Natural killer cell (primary cell): Measurements from ENCODE around the gene LRSAM1. TPM values are rescaled to one million over a fixed set of nuclear protein-coding genes. Genes with fewer than 3 reads are reported as not detected.

Experiments
- ATAC-seq, 3 donors: fragments of 150-1000 bp in 2 of 3; fragments of 200-7000 bp in 1 of 3; cut with Tn5 transposase; 1 replicate in 1 of 3; 2 replicates in 2 of 3; pipeline ENCODE4 v1.10.0; 2021; ENCODE audit warnings: mild to moderate bottlenecking in 2 of 3, moderate library complexity in 2 of 3
- DNase-seq, 2 donors: peaks; one replicate each; pipeline versions ENCODE4 v3.0.0 to v3.0.0-alpha.2; 2013 to 2021; ENCODE audit warnings: mixed read lengths in 1 of 2
- H3K27ac ChIP-seq: one replicate; pipeline ENCODE4 v1.5.1; 2013; ENCODE audit warnings: mild to moderate bottlenecking, low read length
- H3K27me3 ChIP-seq: one replicate; pipeline ENCODE4 v1.6.1; 2013; ENCODE audit warnings: low read length; ENCODE audit not compliant: control insufficient read depth, insufficient read depth
- H3K36me3 ChIP-seq: one replicate; pipeline ENCODE4 v1.6.1; 2013; ENCODE audit warnings: low read length; ENCODE audit not compliant: control insufficient read depth, insufficient read depth
- H3K4me1 ChIP-seq: one replicate; pipeline ENCODE4 v1.6.1; 2013; ENCODE audit warnings: low read length; ENCODE audit not compliant: control insufficient read depth, insufficient read depth
- H3K4me3 ChIP-seq: one replicate; pipeline ENCODE4 v1.5.1; 2013; ENCODE audit warnings: low read length
- H3K9me3 ChIP-seq: one replicate; pipeline ENCODE4 v1.6.1; 2013; ENCODE audit warnings: low read length; ENCODE audit not compliant: control insufficient read depth, insufficient read depth
- H3K27ac Mint-ChIP-seq, 2 donors: one replicate each; pipeline ENCODE4 v1.8.0; 2022; ENCODE audit warnings: mild to moderate bottlenecking in 2 of 2, mixed read lengths in 2 of 2, moderate library complexity in 1 of 2
- H3K27me3 Mint-ChIP-seq, 2 donors: one replicate each; pipeline ENCODE4 v1.8.0; 2022; ENCODE audit warnings: low read depth in 2 of 2, mixed read lengths in 2 of 2
- H3K36me3 Mint-ChIP-seq: one replicate; pipeline ENCODE4 v1.8.0; 2022; ENCODE audit warnings: mixed read lengths
- H3K4me1 Mint-ChIP-seq, 2 donors: one replicate each; pipeline ENCODE4 v1.8.0; 2022; ENCODE audit warnings: mixed read lengths in 2 of 2
- H3K4me3 Mint-ChIP-seq: one replicate; pipeline ENCODE4 v1.8.0; 2022; ENCODE audit warnings: mild to moderate bottlenecking, moderate library complexity, mixed read lengths
- H3K9me3 Mint-ChIP-seq, 2 donors: one replicate each; pipeline ENCODE4 v1.8.0; 2022; ENCODE audit warnings: mixed read lengths in 2 of 2
- CTCF ChIP-seq: fragments of 200-600 bp; IDR thresholded peaks from one replicate; pipeline ENCODE4 v1.8.0; 2022; ENCODE audit warnings: antibody characterized with exemption
- WGBS: methylation state at CpG from one replicate; pipeline ENCODE4 v1.1.7; 2013; ENCODE audit warnings: missing lambda C conversion rate; ENCODE audit not compliant: insufficient coverage; 5-methylcytosine and 5-hydroxymethylcytosine counted together
- intact Hi-C: fragments of 100-400 bp; cut with micrococcal nuclease; formaldehyde crosslinking; loops from one replicate; pipeline ENCODE4 v1.14.2; 2022
- total RNA-seq, 4 donors: library from RNA; stranded (reverse); fragments of 120-200 nt in 1 of 4; gene quantifications; one replicate each; pipeline versions ENCODE4 v1.2.3 to v1.2.4, GENCODE V29; 2013 to 2022

Gene LRSAM1
- total RNA-seq, 3 donors from 2014 or later (not counting 1 experiment from before 2014, with no cell fraction given): 17.4 to 24.6 (median 20.7) TPM

GRCh38 chr9:127407492-127407843 is 43.8 kb upstream of the LRSAM1 start:
- WGBS: 95% methylated on average over 6 of the region's 6 CpGs
- H3K27me3 ChIP-seq: no peaks in the 10 kb centered on the region
- DNase-seq: no peak

DNA sequence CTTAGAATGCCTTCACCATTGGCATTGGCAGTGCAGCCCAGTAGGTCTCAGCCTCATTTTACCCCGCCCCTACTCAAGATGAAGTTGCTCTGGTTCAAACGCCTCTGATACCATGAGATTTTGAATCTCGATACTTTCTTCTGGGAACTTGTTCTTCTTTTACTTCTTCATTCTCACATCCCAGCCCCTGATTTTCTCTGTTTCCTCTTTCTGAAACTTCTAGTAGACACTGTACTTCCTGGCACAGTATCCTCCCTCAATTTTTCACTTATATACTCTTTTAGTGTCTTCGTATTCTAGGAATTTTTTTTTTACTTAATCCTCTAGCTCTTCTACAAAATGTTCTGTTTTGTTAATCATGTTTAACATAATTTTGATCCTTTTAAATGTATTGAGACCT is 40.2 kb upstream of the LRSAM1 start:
- intact Hi-C loops: no loop called here
- H3K36me3 ChIP-seq: no peaks in the 10 kb centered on the region
- no peak for TF ChIP-seq CTCF
- no peaks in the 10 kb centered on the region for H3K27me3 ChIP-seq
- no peaks in the 10 kb centered on the region for H3K4me1 ChIP-seq
- Mint-ChIP-seq H3K27me3 (peaks cover 0 to 3% of the 10 kb centered on the region in 2 donors), H3K36me3 (no peaks in the 10 kb centered on the region), H3K9me3 (no peaks in the 10 kb centered on the region), H3K27ac (no peak overlapping the region), H3K4me3 (no peak overlapping the region), H3K4me1 (peaks cover 0 to 8% of the 10 kb centered on the region in 2 donors)
- no peaks in the 10 kb centered on the region for H3K9me3 ChIP-seq
- WGBS: 54% methylated on average over 3 of the region's 4 CpGs
- DNase-seq: no peak
- no peak for ATAC-seq
- H3K4me3 ChIP-seq: no peak overlapping the region
- no peak overlapping the region for H3K27ac ChIP-seq

More at GRCh38 chr9:127407492-127407843, 43.8 kb upstream of the LRSAM1 start:
- H3K9me3 Mint-ChIP-seq: no peaks in the 10 kb centered on the region
- H3K4me1 Mint-ChIP-seq: peaks cover 0 to 4% of the 10 kb centered on the region in 2 donors
- TF ChIP-seq CTCF: no peak
- no peaks in the 10 kb centered on the region for H3K36me3 Mint-ChIP-seq
- intact Hi-C loops: no loop called here
- Histone ChIP-seq H3K36me3 (no peaks in the 10 kb centered on the region), H3K4me1 (no peaks in the 10 kb centered on the region), H3K4me3 (no peak overlapping the region), H3K27ac (no peak overlapping the region), H3K9me3 (no peaks in the 10 kb centered on the region)
- no peaks in the 10 kb centered on the region for H3K27me3 Mint-ChIP-seq
- no peak for ATAC-seq
- H3K27ac Mint-ChIP-seq: no peak overlapping the region
- H3K4me3 Mint-ChIP-seq: no peak overlapping the region

GRCh38 chr9:127415141-127415540 is 36.2 kb upstream of the LRSAM1 start:
- Mint-ChIP-seq H3K4me1 (peaks cover 4 to 18% of the 10 kb centered on the region in 2 donors), H3K27ac (no peak overlapping the region), H3K4me3 (no peak overlapping the region), H3K36me3 (no peaks in the 10 kb centered on the region), H3K27me3 (peaks cover 0 to 3% of the 10 kb centered on the region in 2 donors), H3K9me3 (no peaks in the 10 kb centered on the region)
- Histone ChIP-seq H3K27me3 (no peaks in the 10 kb centered on the region), H3K4me1 (peaks cover 11% of the 10 kb centered on the region), H3K36me3 (no peaks in the 10 kb centered on the region), H3K27ac (no peak overlapping the region), H3K4me3 (no peak overlapping the region), H3K9me3 (no peaks in the 10 kb centered on the region)
- no peak for TF ChIP-seq CTCF
- DNase-seq (no peak), ATAC-seq (no peak)
- 91% methylated on average over 4 of the region's 4 CpGs for WGBS
- intact Hi-C loops: no loop called here

- Histone ChIP-seq H3K4me1 (peaks cover 11% of the 10 kb centered on the region), H3K36me3 (no peaks in the 10 kb centered on the region), H3K27ac (no peak overlapping the region), H3K9me3 (no peaks in the 10 kb centered on the region), H3K27me3 (no peaks in the 10 kb centered on the region), H3K4me3 (no peak overlapping the region)
- Mint-ChIP-seq H3K27ac (no peak overlapping the region), H3K9me3 (no peaks in the 10 kb centered on the region), H3K27me3 (peaks cover 0 to 3% of the 10 kb centered on the region in 2 donors), H3K4me1 (peaks cover 4 to 18% of the 10 kb centered on the region in 2 donors), H3K36me3 (no peaks in the 10 kb centered on the region), H3K4me3 (no peak overlapping the region)
- no peak for ATAC-seq
- WGBS: 88% methylated on average over 1 of the region's 1 CpG
- intact Hi-C loops: no loop called here
- TF ChIP-seq CTCF: no peak
- DNase-seq: no peak
Measured at GRCh38 chr9:127415657-127416056, 35.7 kb upstream of the LRSAM1 start.
